Stimulated activated CD8-positive, alpha-beta memory T cell treated with anti-CD3 and anti-CD28 coated beads, Interleukin-15, amount 100 ng/mL, for 24 hours (primary cell): ENCODE measurements around the gene RAD23A.
"Not testable (repeated sequence)": the region's sequence is repeated elsewhere in the genome, so short reads cannot be mapped to it uniquely, and the experiment has no call there.

ENCODE experiments used
- DNase-seq: peaks from one replicate; pipeline ENCODE4 v3.0.0-alpha.2; 2020; ENCODE audit warnings: low read depth

The RAD23A gene

DNA sequence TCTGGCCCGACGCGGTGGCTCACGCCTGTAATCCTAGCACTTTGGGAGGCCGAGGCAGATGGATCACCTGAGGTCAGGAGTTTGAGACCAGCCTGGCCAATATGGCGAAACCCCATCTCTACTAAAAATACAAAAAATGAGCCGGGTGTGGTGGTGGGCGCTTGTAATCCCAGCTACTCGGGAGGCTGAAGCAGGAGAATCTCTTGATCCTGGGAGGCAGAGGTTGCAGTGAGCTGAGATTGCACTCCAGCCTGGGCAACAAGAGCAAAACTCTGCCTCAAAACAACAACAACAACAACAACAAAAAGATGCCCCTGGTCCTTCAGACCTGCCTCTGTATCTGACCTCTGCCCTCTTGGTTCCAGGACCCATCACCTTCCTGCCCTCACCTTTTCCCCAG lies 9.9 kb downstream of the RAD23A start:
- DNase-seq, result not testable (repeated sequence)

DNA sequence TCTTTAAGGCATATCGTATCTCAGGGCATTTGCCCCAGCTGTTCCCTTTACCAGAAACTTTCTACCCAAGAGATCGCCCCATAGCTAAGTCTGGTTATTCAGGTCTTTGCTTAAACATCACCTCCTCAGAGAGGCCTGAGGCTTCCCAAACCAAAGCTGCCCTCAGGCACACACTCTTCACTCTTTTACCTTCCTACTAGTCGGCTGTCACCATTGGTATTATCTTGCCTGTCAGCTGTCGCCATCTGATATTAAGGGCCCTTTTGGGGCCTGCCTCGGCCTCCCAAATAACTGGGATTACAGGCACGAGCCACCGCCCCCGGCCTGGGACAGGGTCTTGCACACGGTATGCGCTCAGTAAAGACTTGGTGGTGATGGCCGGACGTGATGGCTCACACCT lies 10.3 kb downstream of the RAD23A start:
- no peak for DNase-seq

DNA sequence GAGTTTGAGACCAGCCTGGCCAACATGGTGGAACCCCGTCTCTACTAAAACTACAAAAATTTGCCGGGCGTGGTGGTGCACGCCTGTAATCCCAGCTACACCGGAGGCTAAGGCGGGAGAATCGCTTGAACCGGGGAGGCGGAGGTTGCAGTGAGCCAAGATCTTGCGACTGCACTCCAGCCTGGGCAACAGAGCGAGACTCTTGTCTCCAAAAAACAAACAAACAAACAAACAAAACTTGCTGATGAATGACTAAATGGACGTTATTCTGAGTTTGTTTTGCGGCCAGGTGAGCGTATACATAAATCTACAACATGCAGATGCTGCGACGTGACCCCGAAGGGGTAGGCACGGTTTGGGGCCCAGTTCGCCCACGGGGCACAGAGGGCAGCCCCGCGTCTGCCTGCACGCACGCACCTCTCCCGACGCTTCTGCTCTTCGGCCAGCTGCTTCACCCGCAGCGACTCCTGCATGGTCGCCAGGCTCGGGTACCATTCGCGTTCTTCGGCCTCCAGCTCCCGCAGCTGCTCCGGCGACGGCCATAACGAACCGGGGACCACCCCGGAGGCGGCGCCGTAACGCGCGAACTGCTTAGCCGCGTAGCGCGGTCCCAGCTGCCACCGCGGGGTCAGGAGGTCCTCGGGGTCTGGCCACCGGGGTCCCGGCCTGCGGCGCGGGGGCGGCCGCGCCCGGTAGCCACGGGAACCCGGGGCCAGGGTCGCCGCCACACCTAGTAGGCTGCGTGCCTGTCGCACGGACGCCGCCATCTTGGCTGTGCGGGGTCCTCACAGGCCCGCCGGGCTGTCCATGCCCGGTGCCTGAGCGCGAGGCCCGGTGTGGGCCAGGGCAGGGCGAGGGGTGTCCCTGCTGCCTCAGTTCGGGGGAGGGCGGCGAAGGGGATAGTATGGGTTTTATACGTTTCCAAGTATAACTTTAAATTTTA lies 11.1 kb downstream of the RAD23A start, which contains the start of gene GADD45GIP1:
TSS of gene GADD45GIP1 (minus strand) at position 778 of the 943 bp plus-strand sequence. CDS start at position 767, 11 bp downstream.
- peak; percentile 60 for DNase-seq

DNA sequence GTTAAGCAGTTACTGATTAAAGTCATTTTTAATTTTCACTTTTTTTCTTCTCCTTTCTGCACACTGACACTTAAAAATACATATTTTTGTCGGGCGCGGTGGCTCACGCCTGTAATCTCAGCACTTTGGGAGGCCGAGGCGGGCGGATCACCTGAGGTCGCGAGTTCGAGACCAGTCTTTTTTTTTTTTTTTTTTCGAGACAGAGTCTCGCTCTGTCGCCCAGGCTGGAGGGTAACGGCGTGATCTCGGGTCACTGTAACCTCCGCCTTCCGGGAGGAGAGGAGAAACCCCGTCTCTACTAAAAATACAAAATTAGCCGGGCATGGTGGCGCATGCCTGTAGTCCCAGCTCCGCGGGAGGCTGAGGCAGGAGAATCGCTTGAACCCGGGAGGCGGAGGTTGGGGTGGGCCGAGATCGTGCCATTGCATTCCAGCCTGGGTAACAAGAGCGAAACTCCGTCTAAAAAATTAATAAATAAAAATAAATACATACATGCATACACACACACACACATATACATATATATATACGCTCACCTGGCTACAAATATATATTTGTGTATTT lies 11.8 kb downstream of the RAD23A start:
- DNase-seq, result not testable (repeated sequence)

DNA sequence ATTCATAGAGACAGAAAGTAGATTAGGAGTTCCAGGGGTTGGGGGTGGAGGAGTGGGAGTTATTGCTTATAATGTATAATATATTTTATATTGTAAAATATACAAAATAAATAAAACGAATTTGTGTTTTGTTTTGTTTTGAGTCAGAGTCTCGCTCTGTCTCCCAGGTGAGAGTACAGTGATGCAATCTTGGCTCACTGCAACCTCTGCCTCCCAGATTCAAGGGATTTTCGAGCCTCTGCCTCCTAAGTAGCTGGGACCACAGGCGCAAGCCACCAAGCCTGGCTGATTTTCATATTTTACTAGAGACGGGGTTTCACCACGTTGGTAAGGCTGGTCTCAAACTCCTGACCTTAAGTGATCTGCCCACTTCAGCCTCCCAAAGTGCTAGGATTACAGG lies 13.8 kb downstream of the RAD23A start:
- no peak for DNase-seq

DNA sequence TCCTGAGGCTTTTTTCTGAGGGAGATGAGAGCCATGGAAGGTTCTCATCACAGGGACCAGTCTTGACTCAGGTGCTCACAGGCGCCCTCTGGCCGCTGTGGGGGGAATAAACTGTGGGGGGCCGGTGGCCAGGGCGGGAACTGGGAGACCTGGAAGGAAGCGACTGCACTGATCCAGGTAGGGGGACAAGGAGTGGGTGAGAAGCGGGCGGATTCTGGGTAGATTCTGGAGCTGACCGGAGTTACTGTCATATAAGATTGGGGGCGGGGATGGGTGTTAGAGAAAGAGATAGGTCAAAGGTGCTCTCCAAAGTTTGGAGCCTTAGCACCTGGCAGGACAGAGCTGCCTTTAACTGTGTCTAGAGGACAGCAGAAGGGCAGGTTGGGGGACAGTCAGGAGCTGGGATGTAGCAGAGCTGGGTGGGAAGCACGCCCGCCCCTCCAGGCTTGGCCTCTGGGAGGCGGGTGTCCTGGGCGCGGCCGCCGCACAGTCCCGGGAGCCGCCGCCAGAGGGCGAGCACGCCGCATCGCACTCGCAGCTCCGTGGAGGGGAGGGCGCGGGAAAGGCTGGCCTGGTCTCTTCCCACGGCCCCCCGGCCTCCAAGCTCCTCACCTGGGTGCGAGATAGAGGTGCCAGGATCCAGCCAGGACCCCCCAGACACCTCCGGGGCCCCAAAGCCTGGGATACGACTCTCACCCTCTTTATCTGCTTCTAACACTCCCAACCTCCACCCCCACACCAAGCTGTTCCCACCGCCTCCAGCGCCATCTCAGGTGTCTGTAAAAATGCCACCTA lies 19.6 kb downstream of the RAD23A start:
- peak; percentile 84 for DNase-seq

DNA sequence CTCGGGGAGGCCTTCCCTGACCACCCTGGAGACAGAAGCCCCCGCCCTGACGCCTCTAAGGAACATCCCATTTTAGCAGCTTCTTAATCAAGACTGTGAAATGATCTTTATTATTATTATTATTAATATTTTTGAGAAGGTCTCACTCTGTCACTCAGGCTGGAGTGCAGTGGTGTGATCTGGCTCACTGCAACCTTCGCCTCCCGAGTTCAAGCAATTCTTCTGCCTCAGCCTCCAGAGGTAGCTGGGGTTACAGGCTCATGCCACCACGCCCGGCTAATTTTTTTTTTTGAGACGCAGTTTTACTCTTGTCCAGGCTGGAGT lies 20.1 kb downstream of the RAD23A start:
- no peak for DNase-seq

DNA sequence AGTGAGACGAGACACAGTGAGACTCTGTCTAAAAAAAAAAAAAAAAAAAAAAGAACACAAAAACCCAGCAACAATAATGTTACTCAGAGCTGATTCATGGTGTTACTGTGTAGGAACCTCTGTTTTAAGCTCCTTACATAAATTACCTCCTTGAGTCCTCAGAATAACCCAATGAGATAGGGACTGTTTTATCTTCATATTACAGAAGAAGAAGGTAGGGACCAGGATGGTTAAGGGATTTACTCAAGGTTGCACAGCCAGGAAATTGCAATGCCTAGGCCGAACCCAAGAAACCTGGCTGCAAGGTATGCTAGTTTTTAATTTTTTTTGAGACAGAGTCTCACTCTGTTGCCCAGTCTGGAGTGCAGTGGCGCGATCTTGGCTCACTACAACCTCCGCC lies 22.2 kb downstream of the RAD23A start:
- DNase-seq, result no peak

DNA sequence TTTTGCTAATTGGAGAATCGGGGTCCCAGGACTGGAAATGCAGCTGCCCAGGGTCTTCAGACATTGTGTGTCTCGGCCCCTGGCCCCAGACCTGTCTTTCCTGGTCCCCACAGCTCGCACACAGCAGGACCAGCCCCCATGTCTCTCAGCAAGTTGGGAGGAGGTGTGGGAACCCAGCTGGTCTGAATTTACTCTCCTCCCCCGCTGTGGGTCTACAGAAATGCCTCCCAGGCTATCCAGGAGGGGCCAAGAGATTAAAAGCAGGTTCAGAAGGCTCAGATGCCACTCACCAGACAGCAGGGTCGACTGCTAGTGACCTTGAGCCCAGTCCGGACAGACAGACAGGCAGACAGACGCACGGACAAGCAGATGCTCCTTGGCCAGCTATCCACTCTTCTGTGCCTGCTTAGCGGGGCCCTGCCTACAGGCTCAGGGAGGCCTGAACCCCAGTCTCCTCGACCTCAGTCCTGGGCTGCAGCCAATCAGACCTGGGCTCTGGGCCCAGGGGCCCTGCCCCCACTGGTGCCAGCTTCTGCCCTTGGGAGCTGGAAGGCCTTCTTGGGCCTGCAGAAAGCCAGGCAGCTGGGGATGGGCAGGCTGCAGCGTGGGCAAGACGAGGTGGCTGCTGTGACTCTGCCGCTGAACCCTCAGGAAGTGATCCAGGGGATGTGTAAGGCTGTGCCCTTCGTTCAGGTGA lies 23.8 kb downstream of the RAD23A start, which contains the start of gene DAND5:
TSS of gene DAND5 (plus strand) at position 285 of the 697 bp plus-strand sequence. CDS start at position 370, 85 bp downstream.
- DNase-seq, result no peak

DNA sequence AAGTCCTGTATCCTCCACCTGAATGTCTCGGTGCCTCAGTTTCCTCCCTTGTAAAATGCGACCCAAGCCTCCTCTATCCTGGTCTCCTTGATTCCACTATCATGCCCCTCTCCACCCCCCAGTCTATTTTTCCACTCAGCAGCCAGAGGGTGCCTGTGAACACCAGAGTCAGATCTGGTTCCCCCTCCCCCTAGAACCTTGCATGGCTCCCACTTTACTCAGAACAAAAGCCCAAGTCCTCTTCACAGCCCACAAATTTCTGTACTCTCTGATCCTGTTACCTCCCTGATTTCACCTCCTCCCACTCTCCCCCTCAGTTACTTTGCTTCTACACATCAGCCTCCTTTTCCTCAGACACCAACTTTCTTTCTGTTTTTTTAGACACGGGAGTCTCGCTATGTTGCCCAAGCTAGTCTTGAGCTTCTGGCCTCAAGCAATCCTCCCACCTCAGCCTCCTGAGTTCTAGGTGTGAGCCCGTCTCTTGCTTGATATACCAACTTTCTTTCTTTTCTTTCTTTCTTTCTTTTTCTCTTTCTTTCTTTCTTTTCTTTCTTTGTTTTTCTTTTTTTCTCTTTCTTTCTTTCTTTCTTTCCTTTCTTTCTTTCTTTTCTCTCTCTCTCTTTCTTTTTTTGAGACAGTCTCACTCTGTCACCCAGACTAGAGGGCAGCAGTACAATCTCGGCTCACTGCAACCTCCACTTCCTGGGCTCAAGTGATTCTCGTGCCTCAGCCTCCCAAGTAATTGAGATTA lies 24.6 kb downstream of the RAD23A start:
- DNase-seq, result no peak

DNA sequence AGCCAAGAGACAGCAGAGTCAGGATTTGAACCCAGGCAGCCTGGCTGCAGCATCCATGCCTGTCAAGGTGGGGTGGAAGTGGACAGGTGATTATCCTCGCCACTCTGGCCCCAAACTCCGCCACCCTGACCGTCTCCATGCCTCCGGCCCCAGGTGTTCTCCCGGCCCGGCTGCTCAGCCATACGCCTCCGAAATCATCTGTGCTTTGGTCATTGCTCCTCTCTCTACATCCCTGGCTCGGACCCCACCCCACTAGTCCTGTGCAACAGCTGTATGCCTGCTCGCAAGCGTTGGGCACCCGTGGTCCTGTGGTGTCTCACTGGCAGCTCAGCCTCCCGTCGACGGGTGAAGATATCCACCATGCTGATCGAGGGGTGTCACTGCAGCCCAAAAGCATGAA lies 27.6 kb downstream of the RAD23A start:
- DNase-seq, result no peak

DNA sequence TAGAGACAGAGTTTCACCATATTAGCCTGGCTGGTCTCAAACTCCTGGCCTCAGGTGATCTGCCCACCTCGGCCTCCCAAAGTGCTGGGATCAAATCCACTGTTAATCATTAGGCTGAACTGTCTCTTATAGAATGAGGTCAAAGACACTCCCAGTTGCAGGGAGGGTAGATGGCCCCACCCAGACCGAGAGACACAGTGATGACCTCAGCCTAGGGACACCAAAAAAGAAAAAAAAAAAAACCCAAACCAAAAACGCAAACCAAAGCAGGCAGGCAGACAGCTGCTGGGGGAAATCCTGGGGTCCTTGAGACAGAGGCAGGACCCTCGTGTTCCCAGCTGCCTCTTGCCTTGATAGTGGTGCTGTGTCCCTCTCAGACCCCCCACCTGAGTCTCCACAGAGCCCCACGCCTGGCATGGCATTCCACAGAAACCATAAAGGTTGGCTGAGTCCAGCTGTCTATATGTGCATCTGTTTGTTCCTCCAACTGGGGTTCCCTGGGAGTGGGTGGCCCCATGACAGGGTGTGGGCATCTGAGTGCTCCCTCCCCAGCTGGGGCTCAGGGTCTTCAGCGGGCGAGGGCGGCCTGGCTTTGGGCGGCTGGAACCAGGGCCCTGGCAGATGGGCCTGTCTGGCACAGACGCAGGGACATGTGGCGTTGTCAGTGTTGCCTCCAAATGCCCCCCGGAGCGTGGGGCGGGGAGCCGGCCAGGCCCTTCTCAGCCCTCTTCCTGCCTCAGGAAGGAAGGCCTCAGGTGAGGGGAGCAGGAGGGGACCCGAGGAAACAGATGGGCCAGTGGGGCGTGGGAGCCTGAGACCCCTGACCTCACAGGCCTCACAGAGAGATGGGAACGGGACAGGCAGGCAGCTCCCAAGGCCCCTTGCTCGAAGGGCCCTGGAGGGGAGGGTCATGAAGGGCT lies 28.9 kb downstream of the RAD23A start:
- DNase-seq, result no peak

DNA sequence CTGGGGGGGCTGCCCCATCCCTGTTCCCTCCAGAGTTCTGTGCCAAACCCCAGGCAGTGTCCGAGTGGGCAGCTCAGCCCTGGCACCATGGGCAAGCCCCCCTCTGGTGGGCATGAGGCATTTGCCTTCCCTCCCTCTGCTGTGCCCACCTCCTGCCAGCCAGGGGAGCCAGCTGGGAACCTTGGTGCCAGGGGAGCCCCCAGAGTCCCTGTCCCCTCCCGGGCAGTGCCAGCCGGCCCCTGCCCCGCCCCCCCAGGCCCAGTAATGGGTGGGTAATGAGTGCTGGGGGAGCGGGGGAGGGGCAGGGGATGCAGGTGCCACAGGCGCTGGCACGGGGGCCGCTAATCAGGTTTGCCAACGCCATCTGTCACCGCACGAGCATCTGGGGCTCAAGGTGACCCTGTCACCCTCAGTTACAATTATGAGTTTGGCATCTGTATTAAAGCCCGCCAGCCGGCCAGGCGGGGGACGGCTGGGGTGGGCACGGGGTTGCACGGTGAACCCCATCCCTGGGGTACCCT lies 29.6 kb downstream of the RAD23A start:
- DNase-seq, result no peak

DNA sequence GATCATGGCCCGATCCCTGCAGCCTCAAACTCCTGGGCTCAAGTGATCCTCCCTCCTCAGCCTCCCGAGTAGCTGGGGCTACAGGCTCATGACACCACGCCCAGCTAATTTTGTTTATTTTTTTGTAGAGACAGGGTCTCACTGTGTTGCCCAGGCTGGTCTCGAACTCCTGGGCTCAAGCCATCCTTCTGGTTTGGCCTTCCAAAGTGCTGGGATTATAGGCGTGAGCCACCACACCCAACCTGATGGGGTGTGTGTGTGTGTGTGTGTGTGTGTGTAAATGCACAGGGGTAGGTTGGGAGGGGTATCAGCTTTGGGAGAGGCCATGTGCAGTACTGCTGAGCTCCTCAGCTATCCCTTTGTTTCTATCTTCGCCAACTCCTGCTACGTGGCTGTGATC lies 30.4 kb downstream of the RAD23A start:
- not testable (repeated sequence) for DNase-seq

DNA sequence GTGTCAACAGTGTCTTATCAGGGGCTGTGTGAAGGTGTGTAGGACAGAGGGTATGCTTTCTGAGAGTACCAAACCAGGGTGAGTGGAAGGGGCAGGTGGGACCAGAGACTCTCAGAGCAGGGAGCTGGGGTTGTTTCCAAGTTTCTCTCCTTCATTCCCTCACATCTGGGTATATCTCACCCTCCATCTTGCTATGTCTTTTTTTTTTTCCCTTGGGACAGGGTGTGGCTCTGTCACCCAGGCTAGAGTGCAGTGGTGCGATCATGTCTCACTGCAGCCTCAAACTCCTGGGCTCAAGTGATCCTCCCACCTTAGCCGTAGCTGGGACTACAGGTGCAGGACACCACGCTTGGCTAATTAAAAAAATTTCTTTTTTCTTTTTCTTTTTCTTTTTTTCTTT lies 34.3 kb downstream of the RAD23A start:
- DNase-seq, result no peak

DNA sequence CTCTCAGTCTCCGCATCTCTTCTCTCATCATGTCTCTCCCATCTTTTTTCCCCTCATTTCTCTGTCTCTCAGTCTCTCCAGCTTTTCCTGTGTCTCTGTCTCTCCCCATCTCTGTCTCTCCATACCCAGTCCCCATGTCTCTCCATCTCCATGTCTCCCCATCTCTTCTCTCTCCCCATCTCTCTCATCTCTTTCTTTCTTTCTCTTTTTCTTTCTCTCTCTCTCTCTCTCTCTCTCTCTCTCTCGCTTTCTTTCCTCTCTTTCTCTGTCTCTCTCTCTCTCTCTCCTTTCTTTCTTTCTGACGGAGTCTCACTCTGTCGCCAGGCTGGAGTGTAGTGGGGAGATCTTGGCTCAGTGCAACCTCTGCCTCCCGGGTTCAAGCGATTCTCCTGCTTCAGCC lies 37.0 kb downstream of the RAD23A start:
- no peak for DNase-seq

DNA sequence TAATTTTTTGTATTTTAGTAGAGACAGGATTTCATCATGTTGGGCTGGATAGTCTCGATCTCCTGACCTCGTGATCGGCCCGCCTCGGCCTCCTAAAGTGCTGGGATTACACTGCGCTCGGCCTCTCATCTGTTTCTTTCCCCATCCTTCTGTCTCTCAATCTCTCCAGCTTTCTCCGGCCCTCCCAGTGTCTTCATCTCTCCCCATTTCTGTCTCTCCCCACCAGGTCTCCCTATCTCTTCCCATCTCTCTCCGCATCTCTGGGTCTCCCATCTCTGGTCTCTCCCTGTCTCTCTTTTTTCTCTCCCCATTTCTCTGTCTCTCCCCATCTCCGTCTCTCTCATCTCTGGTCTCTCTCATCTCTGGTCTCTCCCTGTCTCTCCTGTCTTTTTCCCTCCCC lies 37.4 kb downstream of the RAD23A start:
- no peak for DNase-seq

DNA sequence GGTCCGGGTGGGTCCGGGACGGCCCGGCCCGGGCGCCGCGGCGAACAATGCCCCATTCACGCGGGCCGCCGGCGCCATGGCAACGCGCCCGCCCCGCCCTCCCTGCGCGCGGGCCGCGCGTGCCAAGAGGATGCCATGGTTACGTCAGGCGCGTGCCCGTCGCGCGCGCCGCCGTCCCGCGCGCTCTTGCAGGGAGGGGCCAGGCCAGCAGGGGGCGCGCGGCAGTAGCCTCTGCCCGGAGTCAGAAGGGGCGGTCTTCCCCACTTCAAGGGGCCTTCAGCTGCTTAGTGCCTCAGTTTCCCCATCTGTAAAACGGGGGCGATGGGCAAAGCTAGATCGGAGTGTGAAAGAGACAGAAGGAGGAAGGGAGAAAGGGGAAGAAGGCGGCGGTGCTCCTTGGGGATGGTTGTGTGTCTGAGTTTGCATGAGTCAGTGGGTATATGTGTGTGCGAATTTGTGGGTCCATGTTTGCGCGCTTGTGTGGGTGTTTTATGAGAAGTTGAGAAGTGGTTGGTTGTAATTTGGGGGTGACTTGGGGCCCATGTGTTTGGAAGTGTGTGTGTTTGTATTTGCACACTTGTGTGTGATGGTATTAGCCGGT lies 38.0 kb downstream of the RAD23A start:
- DNase-seq, result peak; percentile 87

DNA sequence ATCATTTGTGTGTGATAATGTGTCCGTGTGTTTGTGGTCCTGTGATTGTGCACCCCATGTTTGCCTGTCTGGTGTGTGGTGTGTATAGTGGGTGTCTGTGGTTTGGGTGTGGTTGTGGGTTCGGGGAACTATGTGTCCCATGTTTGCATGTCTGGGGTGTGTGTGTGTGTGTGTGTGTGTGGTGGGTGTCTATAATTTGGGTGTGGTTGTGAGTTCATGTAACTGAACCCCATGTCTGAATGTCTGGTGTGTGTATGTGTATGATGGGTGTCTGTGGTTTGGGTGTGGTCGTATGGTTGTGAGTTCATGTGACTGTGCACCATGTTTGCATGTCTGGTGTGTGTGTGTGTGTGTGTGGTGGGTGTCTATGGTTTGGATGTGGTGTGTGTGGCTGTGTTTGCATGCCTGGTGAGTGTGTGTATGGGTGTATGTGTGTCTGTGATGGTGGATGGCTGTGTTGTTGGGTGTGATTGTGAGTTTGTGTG lies 38.5 kb downstream of the RAD23A start:
- DNase-seq, result no peak
